ENCODE data around the gene GARRE1. TPM values are rescaled to one million over a fixed set of nuclear protein-coding genes. Genes with fewer than 3 reads are reported as not detected.
"Not testable (repeated sequence)": the region's sequence is repeated elsewhere in the genome, so short reads cannot be mapped to it uniquely, and the experiment has no call there.

GARRE1 gene
- total RNA-seq, 4 donors from 2014 or later = 8.5 to 13.7 (median 9.2) TPM

DNA sequence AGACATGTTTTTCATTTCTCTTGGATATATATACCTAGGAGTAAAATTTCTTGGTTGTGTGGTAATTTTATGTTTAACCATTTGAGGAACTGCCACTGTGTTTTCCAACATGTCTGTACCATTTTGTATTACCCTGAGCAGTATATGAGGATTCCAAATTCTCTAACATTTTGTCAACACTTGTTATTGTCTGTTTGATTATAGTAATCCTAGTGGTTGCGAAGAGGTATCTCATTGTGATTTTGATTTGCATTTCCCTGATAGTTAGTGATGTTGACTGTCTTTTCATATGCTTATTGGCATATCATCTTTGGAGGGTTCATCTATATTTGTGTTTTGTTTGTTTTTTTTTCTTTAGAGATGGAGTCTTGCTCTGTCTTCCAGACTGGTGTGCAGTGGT lies 21.4 kb downstream of the GARRE1 start:
- Histone ChIP-seq H3K9me3 (no peaks in the 10 kb centered on the region), H3K4me3 (no peak overlapping the region), H3K36me3 (peaks cover 0 to 6% (median 0%) of the 10 kb centered on the region in 3 donors), H3K27me3 (no peaks in the 10 kb centered on the region), H3K4me1 (peaks cover 0 to 42% (median 11%) of the 10 kb centered on the region in 3 donors), H3K27ac (no peak overlapping the region)
- no peak for DNase-seq
- WGBS, 2 donors = 96% methylated on average over 1 of the region's 1 CpG
- intact Hi-C loops (cut with DNase I) = no loop called here
- TF ChIP-seq, protein P1, sequence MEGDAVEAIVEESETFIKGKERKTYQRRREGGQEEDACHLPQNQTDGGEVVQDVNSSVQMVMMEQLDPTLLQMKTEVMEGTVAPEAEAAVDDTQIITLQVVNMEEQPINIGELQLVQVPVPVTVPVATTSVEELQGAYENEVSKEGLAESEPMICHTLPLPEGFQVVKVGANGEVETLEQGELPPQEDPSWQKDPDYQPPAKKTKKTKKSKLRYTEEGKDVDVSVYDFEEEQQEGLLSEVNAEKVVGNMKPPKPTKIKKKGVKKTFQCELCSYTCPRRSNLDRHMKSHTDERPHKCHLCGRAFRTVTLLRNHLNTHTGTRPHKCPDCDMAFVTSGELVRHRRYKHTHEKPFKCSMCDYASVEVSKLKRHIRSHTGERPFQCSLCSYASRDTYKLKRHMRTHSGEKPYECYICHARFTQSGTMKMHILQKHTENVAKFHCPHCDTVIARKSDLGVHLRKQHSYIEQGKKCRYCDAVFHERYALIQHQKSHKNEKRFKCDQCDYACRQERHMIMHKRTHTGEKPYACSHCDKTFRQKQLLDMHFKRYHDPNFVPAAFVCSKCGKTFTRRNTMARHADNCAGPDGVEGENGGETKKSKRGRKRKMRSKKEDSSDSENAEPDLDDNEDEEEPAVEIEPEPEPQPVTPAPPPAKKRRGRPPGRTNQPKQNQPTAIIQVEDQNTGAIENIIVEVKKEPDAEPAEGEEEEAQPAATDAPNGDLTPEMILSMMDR (IDR thresholded peaks at IDR 0.05) = no peak
- TF ChIP-seq POLR2A (IDR thresholded peaks at IDR 0.05) = no peak

DNA sequence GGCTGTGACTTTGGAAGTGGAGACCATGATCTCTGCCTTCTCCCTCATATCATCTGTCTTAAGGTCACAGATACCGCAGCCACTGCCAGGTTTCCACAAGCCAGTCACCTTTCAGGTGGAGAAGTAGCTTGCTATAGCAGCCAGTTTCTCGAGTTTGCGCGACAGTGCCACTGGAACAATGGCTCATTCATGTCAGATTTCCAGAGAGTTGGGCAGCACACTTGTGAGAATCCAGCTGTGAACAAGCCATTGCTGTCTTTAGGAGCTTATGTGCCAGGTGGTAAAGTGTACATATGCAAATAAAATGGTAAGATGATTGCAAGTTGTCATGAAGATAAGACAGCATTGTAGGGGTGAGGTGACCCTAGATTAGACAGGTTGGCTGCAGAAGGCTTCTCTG lies 22.3 kb downstream of the GARRE1 start:
- peak overlapping the region in 1 of 4 donors; percentile 1 for H3K27ac ChIP-seq
- peaks cover 0 to 34% (median 4%) of the 10 kb centered on the region in 3 donors for H3K4me1 ChIP-seq
- 64 to 87% methylated on average over 3 to 4 of the region's 4 CpGs for WGBS, 2 donors
- peaks cover 0 to 11% (median 0%) of the 10 kb centered on the region in 3 donors for H3K36me3 ChIP-seq
- H3K27me3 ChIP-seq = no peaks in the 10 kb centered on the region
- no peak overlapping the region for H3K4me3 ChIP-seq
- intact Hi-C loops (cut with DNase I) = no loop called here
- DNase-seq = no peak
- H3K9me3 ChIP-seq = no peaks in the 10 kb centered on the region
- no peak for TF ChIP-seq POLR2A (IDR thresholded peaks at IDR 0.05)
- TF ChIP-seq, protein P1 (IDR thresholded peaks at IDR 0.05) = no peak

DNA sequence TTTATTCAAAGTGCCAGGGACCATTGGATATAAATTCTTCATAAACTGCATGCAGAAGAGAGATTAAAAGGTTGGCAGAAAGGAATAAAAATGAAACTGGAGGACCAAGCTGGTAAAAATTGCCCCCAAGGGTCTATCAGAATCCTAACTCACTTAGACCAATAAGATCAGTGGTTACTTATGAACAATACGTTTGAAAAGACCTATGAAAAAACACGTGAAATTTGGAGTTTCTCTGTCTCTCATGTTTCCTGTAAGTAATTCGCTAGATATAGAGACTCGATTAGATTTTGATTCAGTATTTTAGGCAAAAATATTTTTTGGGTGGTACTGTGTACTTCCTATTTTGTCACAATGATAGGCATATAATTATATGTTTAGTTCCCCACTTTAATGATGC lies 22.9 kb downstream of the GARRE1 start:
- Histone ChIP-seq H3K36me3 (peaks cover 0 to 11% (median 0%) of the 10 kb centered on the region in 3 donors), H3K4me1 (peaks cover 0 to 32% (median 4%) of the 10 kb centered on the region in 3 donors), H3K9me3 (no peaks in the 10 kb centered on the region), H3K4me3 (no peak overlapping the region), H3K27me3 (no peaks in the 10 kb centered on the region), H3K27ac (no peak overlapping the region)
- no peak for DNase-seq
- intact Hi-C loops (cut with DNase I) = no loop called here
- 68 to 81% methylated on average over 4 of the region's 4 CpGs for whole genome bisulfite sequencing, 2 donors
- no peak for TF ChIP-seq POLR2A (IDR thresholded peaks at IDR 0.05)
- TF ChIP-seq, protein P1 (IDR thresholded peaks at IDR 0.05) = no peak

DNA sequence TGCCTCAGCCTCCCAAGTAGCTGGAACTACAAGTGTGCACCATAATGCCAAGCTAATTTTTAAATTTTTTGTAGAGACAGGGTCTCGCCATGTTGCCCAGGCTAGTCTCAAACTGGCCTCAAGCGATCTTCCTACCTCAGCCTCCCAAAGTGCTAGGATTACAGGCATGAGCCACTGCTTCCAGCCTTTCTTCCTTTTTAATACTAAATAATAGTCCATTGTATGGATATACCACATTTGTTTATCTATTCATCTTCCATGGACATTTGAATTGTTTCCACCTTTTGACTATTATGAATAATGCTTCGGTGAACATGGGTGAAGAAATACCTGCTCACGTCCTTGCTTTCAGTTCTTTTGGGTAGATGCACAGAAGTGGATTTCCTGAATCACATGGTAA lies 24.4 kb downstream of the GARRE1 start:
- no peak for DNase-seq
- Histone ChIP-seq H3K27me3 (no peaks in the 10 kb centered on the region), H3K36me3 (peaks cover 0 to 11% (median 0%) of the 10 kb centered on the region in 3 donors), H3K9me3 (no peaks in the 10 kb centered on the region), H3K27ac (no peak overlapping the region), H3K4me1 (peaks cover 0 to 44% (median 11%) of the 10 kb centered on the region in 3 donors), H3K4me3 (no peak overlapping the region)
- TF ChIP-seq, protein P1 (IDR thresholded peaks at IDR 0.05) = no peak
- TF ChIP-seq POLR2A (IDR thresholded peaks at IDR 0.05) = no peak
- intact Hi-C loops (cut with DNase I) = no loop called here
- WGBS, 2 donors = 93 to 96% methylated on average over 4 of the region's 4 CpGs

DNA sequence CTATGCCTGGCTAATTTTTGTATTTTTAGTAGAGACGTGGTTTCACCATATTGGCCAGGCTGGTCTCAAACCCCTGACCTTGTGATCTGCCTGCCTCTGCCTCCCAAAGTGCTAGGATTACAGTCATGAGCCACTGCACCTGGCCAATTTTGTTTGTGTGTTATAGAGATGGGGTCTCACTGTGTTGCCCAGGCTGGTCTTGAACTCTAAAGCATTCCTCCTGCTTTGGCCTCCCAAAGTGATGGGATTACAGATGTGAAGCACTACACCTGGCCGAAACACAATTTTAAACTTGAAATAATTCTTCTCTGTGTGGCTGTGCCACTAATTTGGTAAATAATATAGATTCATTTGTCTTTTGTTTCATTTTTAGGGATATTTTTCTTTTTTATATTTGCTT lies 27.1 kb downstream of the GARRE1 start:
- Histone ChIP-seq H3K27ac (peak overlapping the region in 1 of 4 donors; percentile 12), H3K36me3 (peaks cover 0 to 15% (median 0%) of the 10 kb centered on the region in 3 donors), H3K4me1 (peaks cover 0 to 27% (median 11%) of the 10 kb centered on the region in 3 donors)
- H3K9me3 ChIP-seq; intact Hi-C loops (cut with DNase I); H3K4me3 ChIP-seq; DNase-seq; H3K27me3 ChIP-seq: not testable (repeated sequence)
- 100% methylated on average over 1 to 2 of the region's 2 CpGs for WGBS, 2 donors

Data from esophagus squamous epithelium (tissue), 5 donors.